ENCODE results near the gene ZNF3. TPM values are rescaled to one million over a fixed set of nuclear protein-coding genes. Genes with fewer than 3 reads are reported as not detected.

ZNF3 gene
- total and polyA plus RNA-seq, 3 donors from 2014 or later, result 23.4 to 27.7 (median 24.7) TPM

DNA sequence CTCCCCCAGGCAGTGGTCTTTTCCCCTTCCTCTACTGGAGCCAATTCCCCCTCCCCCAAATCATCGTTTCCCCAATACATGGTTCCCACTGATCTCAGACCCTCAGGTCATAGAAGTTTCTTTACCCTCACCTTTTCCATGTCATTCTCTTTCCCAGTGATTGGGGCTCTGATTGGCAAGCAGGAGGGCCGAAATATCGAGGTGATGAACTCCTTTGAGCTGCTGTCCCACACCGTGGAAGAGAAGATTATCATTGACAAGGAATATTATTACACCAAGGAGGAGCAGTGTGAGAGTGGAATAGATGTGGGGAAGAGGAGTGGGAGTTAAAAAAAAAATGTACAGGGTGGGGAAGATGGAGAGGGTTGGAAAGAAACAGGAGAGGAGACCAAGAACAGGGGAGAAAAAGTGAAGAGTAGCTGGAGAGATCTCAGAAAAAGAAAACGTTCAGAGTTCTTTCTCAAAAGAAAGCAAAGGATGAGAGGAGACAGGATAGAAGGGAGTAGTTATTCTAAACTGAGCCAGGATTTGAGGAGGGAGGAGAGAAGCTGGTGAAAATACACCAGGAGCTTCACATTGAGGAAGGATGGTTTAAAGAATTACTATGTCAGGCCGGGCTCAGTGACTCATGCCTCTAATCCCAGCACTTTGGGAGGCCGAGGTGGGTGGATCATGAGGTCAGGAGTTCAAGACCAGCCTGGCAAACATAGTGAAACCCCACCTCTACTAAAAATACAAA lies 8.1 kb upstream of the ZNF3 start:
- DNase-seq, result no peak
- Histone ChIP-seq H3K4me3 (peak overlapping the region; percentile 74 to 91), H3K27ac (peak overlapping the region; percentile 84 to 87), H3K4me1 (peaks cover 27% of the 10 kb centered on the region), H3K27me3 (no peaks in the 10 kb centered on the region), H3K9me3 (no peaks in the 10 kb centered on the region), H3K36me3 (ENCODE audit: low read depth, missing control alignments) (no peaks in the 10 kb centered on the region)
- no peak for TF ChIP-seq POLR2A (IDR thresholded peaks at IDR 0.05)
- no peak for TF ChIP-seq CTCF (IDR thresholded peaks at IDR 0.05)
- intact Hi-C loops (cut with DNase I; ENCODE audit: low total_unique reads), result loop anchor here (5.0 to 10.0 kb wide), 2 partner anchors 38 to 95 kb away; partner anchors contain the start of gene MBLAC1
- 23 to 24% methylated on average over 7 of the region's 7 CpGs for WGBS, 2 donors

DNA sequence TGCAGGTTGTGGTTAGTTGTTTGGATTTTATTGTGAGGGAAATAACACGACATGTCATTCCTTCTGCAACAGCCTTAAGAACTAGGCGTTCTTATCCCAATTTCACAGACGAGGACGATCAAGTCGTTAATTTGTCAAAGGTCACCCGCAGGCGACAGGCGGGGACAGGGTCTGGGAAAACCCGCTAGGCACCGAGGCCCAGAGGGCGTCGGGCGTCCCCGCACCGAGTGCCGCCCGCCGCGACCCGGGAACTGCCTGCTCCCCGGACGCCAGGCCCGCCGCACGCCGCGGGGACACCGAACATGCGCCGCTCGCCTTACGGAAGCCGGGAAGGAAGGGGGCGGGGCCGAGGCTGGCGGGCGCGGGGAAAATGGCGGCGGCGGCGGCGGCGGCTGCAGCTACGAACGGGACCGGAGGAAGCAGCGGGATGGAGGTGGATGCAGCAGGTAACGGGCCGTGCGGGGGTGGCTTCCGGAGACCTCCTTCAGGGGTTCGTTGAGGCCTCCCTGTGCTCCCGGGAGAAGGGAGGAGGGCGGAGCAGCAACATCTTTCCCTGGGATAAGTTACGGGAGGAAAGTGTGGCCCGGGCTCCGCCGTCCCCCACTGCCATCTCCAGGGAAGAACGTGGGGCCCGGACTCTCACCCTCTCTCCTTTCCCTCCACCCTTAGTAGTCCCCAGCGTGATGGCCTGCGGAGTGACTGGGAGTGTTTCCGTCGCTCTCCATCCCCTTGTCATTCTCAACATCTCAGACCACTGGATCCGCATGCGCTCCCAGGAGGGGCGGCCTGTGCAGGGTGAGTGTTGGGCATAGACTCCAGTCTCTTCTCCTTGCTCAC lies 7.3 kb upstream of the ZNF3 start, which contains the start of gene COPS6:
TSS of gene COPS6 (plus strand) at position 349 of the 837 bp plus-strand sequence. CDS start at position 371, 22 bp downstream.
- Histone ChIP-seq H3K27me3 (no peaks in the 10 kb centered on the region), H3K4me3 (peak within 1 kb of the TSS; percentile 74 to 91), H3K27ac (peak within 1 kb of the TSS; percentile 84 to 87), H3K4me1 (peaks cover 27% of the 10 kb centered on the region), H3K9me3 (no peaks in the 10 kb centered on the region), H3K36me3 (ENCODE audit: low read depth, missing control alignments) (no peaks in the 10 kb centered on the region)
- TF ChIP-seq POLR2A (IDR thresholded peaks at IDR 0.05) (peak; percentile 71), CTCF (IDR thresholded peaks at IDR 0.05) (peak in 1 of 3 experiments; percentile 41)
- peak; percentile 84 for DNase-seq
- WGBS, 2 donors, result 0 to 2% methylated on average over 22 to 44 of the region's 68 CpGs
- intact Hi-C loops (cut with DNase I; ENCODE audit: low total_unique reads), result loop anchor here (5.0 to 10.0 kb wide), 2 partner anchors 38 to 94 kb away; partner anchors contain the start of gene MBLAC1

DNA sequence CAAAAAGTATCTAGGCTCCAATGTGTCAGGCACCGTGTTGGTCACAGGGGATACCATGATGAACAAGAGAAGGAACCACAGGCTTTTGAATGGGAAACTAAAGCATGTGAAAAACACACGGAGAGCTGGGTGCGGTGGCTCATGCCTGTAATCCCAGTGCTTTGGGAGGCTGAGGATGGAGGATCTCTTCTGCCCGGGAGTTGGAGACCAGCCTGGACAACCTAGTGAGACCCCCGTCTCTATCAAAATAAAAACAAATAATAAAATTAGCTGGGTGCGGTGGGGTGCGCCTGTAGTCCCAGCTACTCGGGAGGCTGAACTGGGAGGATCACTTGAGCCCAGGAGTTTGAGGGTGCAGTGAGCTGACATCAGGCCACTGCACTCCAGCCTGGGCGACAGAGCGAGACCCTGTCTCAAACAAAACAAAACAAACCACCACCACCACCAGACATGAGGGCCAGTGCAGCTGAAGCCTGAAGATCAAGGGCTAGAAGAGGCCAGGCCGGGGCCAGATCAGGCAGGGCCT lies 6.6 kb upstream of the ZNF3 start:
- Histone ChIP-seq H3K27me3 (no peaks in the 10 kb centered on the region), H3K9me3 (no peaks in the 10 kb centered on the region), H3K4me1 (peaks cover 20% of the 10 kb centered on the region), H3K36me3 (ENCODE audit: low read depth, missing control alignments) (no peaks in the 10 kb centered on the region), H3K27ac (peak overlapping the region; percentile 84 to 87), H3K4me3 (peak overlapping the region; percentile 74 to 91)
- no peak for TF ChIP-seq POLR2A (IDR thresholded peaks at IDR 0.05)
- TF ChIP-seq CTCF (IDR thresholded peaks at IDR 0.05), result no peak
- intact Hi-C loops (cut with DNase I; ENCODE audit: low total_unique reads), result loop anchor here (5.0 to 10.0 kb wide), 2 partner anchors 39 to 93 kb away; partner anchors contain the start of gene MBLAC1
- WGBS, 2 donors, result 70 to 75% methylated on average over 11 of the region's 11 CpGs
- DNase-seq, result no peak

DNA sequence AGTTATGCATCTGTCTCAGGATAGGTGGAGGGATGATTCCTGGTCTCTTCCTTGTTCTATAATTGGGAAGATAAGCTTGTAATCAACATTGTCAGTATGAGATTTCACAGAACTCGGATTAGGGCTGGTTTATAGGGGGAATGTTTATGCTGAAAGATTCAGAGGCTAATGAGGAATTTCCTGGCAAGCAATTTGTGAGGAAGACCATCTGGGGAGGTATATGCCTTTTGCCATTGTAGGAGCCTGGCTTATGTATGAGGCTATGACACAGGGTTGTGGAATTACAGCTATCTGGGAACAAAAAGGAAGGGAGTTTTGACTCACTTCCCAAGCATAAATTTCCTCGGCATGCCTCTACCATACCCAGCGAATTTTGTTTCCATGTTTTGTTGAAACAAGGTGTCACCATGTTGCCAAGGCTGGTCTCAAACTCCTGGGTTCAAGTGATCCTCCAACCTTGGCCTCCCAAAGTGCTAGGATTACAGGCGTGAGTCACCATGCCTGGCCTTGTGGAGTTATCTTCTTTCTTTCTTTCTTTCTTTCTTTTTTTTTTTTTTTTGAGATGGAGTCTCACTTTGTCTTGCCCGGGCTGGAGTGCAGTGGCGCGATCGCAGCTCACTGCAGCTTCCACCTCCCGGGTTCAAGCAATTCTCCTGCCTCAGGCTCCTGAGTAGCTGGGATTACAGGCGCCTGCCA lies 5.7 kb upstream of the ZNF3 start:
- no peak for DNase-seq
- H3K4me1 ChIP-seq, result peaks cover 20% of the 10 kb centered on the region
- TF ChIP-seq CTCF (IDR thresholded peaks at IDR 0.05) (no peak), POLR2A (IDR thresholded peaks at IDR 0.05) (no peak)

More for the DNA sequence above, 5.7 kb upstream of the ZNF3 start:
- Histone ChIP-seq H3K9me3 (no peaks in the 10 kb centered on the region), H3K27me3 (no peaks in the 10 kb centered on the region), H3K36me3 (ENCODE audit: low read depth, missing control alignments) (no peaks in the 10 kb centered on the region), H3K27ac (no peak overlapping the region), H3K4me3 (no peak overlapping the region)
- intact Hi-C loops (cut with DNase I; ENCODE audit: low total_unique reads), result loop anchor here (5.0 to 10.0 kb wide), 2 partner anchors 40 to 92 kb away; partner anchors contain the start of gene MBLAC1
- 63 to 64% methylated on average over 10 of the region's 10 CpGs for WGBS, 2 donors

Measured in testis (tissue), 3 donors.